T-helper 17 cell (primary cell): ENCODE measurements around the gene SPTBN1. TPM values are rescaled to one million over a fixed set of nuclear protein-coding genes. Genes with fewer than 3 reads are reported as not detected.

ENCODE experiments used
- total RNA-seq, 4 donors: library from RNA in 2 of 4; stranded (reverse) in 2 of 4; gene quantifications; one replicate each; pipeline ENCODE4 v1.2.3 and lab custom pipeline; 2022 to 2026

SPTBN1 gene
- total RNA-seq, 2 donors from 2014 or later: 187 to 195 TPM

Other genes starting within 250 kb of the SPTBN1 start
- not detected for gene TSPYL6, start 200.1 kb upstream of the SPTBN1 start, total RNA-seq